Measurements from ENCODE around the gene ADAMTS13.

GRCh38 chr9:133408042-133408441, 14.1 kb upstream of the ADAMTS13 start:
- TF ChIP-seq EZH2phosphoT487 (IDR thresholded peaks at IDR 0.05; ENCODE audit: insufficient read depth, low read depth) (no peak), EZH2 (IDR thresholded peaks at IDR 0.05; ENCODE audit: insufficient read depth, poor library complexity, severe bottlenecking) (no peak)

Measured in GM23248 (cell line).